ENCODE measurements around the gene TGFBI.

- TF ChIP-seq CTCF (IDR thresholded peaks at IDR 0.05; ENCODE audit: borderline replicate concordance, extremely low read depth, low read length, poor library complexity, severe bottlenecking) (no peak), EZH2 (IDR thresholded peaks at IDR 0.05; ENCODE audit: borderline replicate concordance, low read depth, low read length, severe bottlenecking) (no peak)
Observed at GRCh38 chr5:136033234-136033633, 4.4 kb downstream of the TGFBI start.

Data from DND-41 (cell line).